Measurements from ENCODE around the gene KLK1. TPM values are rescaled to one million over a fixed set of nuclear protein-coding genes. Genes with fewer than 3 reads are reported as not detected.

The KLK1 gene
- total RNA-seq, 6 experiments from 2014 or later: not detected

DNA sequence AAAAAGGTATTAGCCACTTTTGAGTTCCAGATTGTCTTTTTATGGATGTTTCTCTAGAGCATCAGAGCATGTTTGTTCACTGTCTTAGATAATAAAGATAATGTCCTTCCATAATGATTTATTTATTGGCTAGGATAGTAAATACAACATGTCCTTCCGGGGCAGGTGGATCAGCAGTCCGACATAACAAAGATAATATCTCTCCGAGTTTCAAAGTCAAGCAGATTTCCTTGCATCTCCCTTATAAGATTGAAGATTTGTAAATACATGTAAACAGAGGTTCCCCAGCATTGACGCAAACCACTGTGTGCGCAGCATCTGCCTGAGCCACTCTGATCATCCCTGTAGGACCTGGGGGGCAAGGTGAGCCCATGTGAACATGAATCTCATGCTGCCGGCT, 18.5 kb upstream of the KLK1 start:
- DNase-seq: no peak
- Mint-ChIP-seq H3K4me3 (no peak overlapping the region), H3K27ac (no peak overlapping the region), H3K4me1 (ENCODE audit: low read depth) (no peaks in the 10 kb centered on the region), H3K36me3 (ENCODE audit: low read depth) (no peaks in the 10 kb centered on the region), H3K27me3 (ENCODE audit: insufficient read depth) (no peaks in the 10 kb centered on the region; the same call in none of the 2 replicates), H3K9me3 (no peaks in the 10 kb centered on the region; the same call in 1 of the 2 replicates)
- TF ChIP-seq, protein P1, sequence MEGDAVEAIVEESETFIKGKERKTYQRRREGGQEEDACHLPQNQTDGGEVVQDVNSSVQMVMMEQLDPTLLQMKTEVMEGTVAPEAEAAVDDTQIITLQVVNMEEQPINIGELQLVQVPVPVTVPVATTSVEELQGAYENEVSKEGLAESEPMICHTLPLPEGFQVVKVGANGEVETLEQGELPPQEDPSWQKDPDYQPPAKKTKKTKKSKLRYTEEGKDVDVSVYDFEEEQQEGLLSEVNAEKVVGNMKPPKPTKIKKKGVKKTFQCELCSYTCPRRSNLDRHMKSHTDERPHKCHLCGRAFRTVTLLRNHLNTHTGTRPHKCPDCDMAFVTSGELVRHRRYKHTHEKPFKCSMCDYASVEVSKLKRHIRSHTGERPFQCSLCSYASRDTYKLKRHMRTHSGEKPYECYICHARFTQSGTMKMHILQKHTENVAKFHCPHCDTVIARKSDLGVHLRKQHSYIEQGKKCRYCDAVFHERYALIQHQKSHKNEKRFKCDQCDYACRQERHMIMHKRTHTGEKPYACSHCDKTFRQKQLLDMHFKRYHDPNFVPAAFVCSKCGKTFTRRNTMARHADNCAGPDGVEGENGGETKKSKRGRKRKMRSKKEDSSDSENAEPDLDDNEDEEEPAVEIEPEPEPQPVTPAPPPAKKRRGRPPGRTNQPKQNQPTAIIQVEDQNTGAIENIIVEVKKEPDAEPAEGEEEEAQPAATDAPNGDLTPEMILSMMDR (IDR thresholded peaks at IDR 0.05): no peak

DNA sequence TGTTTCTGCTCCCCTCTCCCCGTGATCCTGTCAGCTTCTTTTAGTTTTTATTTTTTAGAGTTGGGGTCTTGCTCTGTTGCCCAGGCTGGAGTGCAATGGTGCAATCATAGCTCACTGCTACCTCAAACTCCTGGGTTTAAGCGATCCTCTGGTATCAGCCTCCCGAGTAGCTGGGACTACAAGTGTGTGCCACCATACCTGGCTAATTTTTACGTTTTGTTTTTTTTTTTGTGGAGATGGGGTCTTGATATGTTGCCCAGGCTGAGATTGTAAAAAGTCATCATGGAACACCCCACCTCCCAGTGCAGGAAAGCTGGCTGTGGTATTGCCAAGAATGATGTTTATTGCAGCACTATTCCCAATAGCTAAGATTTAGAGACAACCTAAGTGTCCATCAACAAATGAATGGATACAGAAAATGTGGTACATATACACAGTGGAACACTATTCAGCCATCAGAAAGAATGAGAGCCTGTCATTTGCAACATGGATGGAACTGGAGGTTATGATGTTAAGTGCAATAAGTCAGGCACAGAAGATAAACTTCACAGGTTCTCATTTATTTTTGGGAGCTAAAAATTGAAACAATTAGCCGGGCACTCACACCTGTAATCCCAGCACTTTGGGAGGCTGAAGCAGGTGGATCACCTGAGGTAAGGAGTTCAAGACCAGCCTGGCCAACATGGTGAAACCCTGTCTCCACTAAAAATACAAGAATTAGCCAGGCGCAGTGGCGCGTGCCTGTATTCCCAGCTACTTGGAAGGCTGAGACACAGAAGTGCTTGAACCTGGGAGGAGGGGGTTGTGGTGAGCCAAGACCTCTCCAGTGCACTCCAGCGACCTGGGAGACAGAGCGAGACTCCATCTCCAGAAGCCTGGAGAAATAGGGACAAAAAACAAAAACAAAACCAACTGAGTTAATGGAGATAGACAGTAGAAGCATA, 16.4 kb upstream of the KLK1 start:
- no peaks in the 10 kb centered on the region; the same call in none of the 2 replicates for H3K27me3 Mint-ChIP-seq (ENCODE audit: insufficient read depth)

DNA sequence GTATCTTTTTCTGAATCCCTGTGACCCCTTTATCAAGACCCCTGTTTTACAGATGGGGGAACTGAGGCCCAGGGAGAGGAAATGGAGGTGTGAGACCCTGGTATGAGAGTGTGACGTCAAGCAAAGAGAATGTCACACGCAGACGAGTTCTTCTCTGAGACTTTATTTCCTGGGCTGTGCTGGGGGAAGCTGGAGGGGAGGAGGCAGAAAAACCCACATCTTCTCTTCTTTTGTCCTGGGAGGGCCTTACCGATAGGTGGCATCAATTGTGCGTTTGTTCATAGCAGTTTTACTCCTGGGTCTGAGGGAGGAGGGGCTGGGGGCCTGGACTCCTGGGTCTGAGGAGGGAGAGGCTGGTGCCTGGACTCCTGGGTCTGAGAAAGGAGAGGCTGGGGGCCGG, 14.7 kb upstream of the KLK1 start:
- TF ChIP-seq, protein P1 (IDR thresholded peaks at IDR 0.05): no peak; the same call in 1 of the 2 replicates
- H3K27ac Mint-ChIP-seq: no peak overlapping the region
- no peaks in the 10 kb centered on the region; the same call in 1 of the 2 replicates for H3K9me3 Mint-ChIP-seq
- no peaks in the 10 kb centered on the region for H3K4me1 Mint-ChIP-seq (ENCODE audit: low read depth)
- H3K36me3 Mint-ChIP-seq (ENCODE audit: low read depth): no peaks in the 10 kb centered on the region
- no peak overlapping the region for H3K4me3 Mint-ChIP-seq
- H3K27me3 Mint-ChIP-seq (ENCODE audit: insufficient read depth): peaks cover 4% of the 10 kb centered on the region
- no peak for DNase-seq

More for the DNA sequence above, 16.4 kb upstream of the KLK1 start:
- no peaks in the 10 kb centered on the region for H3K4me1 Mint-ChIP-seq (ENCODE audit: low read depth)
- no peak overlapping the region for H3K27ac Mint-ChIP-seq
- H3K9me3 Mint-ChIP-seq: no peaks in the 10 kb centered on the region; the same call in 1 of the 2 replicates
- no peaks in the 10 kb centered on the region for H3K36me3 Mint-ChIP-seq (ENCODE audit: low read depth)
- no peak for DNase-seq
- TF ChIP-seq, protein P1 (IDR thresholded peaks at IDR 0.05): no peak
- no peak overlapping the region for H3K4me3 Mint-ChIP-seq

DNA sequence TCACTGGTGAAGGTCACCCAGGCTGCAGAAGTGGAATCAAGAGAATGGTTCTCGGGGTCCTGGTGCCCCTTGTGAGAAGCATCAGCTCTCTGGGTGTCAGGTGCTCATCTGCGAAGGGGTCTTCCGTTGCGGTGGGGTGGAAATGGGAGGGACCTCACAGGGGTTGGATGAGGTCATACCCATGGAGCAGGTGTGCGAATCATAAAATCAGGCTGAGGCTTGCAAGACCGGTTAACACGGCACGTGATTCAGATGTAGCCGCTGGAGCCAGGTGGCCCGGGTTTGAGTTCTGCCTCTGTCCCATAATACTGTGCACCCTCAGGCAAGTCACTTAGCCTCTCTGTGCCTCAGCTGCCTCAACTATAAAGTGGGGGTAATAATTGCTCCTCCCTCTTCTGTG, 13.7 kb upstream of the KLK1 start:
- no peak overlapping the region for H3K4me3 Mint-ChIP-seq
- H3K36me3 Mint-ChIP-seq (ENCODE audit: low read depth): no peaks in the 10 kb centered on the region
- no peak for DNase-seq
- TF ChIP-seq, protein P1 (IDR thresholded peaks at IDR 0.05): no peak
- no peaks in the 10 kb centered on the region; the same call in 1 of the 2 replicates for H3K9me3 Mint-ChIP-seq
- H3K27ac Mint-ChIP-seq: no peak overlapping the region
- H3K27me3 Mint-ChIP-seq (ENCODE audit: insufficient read depth): peaks cover 4% of the 10 kb centered on the region
- no peaks in the 10 kb centered on the region for H3K4me1 Mint-ChIP-seq (ENCODE audit: low read depth)

DNA sequence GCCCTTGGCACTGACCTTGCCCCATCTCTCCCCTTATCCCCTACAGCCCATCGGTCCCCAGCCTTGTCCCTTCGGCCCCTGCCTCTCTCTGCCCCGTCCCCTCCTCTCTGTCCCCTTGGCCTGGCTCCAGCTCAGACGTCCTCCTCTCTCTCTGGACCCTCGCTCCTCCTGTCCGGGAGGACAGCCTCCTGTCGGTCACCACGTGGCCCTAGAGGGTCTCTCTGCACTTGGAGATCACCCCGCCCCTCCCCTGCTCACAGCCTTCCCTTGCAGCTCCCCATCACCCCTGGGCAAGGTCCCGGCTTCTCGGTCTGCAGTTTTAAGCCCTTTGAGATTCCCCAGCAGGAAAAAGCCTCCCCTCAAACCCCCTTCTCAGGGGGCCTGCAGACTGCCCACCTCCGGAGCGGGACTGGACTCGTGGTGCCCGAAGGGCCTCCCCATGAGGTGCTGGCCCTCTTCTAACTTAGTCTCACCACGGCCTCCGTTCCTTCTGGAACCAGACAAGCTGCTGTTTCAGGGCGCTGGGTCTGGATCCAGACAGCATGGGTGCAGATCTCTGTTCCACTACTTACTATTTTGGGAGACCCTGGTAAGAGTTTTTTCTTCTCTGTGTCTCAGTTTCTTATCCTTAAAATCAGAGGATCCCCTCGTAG, 13.1 kb upstream of the KLK1 start:
- TF ChIP-seq, protein P1 (IDR thresholded peaks at IDR 0.05): no peak
- Mint-ChIP-seq H3K27ac (no peak overlapping the region), H3K27me3 (ENCODE audit: insufficient read depth) (peaks cover 8% of the 10 kb centered on the region), H3K4me3 (no peak overlapping the region; the same call in 1 of the 2 replicates), H3K9me3 (no peaks in the 10 kb centered on the region; the same call in 1 of the 2 replicates), H3K36me3 (ENCODE audit: low read depth) (no peaks in the 10 kb centered on the region), H3K4me1 (ENCODE audit: low read depth) (no peaks in the 10 kb centered on the region)
- no peak for DNase-seq

Measured in HFFc6 (cell line).